HFFc6 (cell line): ENCODE measurements around the gene NPIPB2. TPM values are rescaled to one million over a fixed set of nuclear protein-coding genes. Genes with fewer than 3 reads are reported as not detected.
A peak's percentile ranks its signal among the peaks of the same experiment; 100 is the strongest.
"Not testable (repeated sequence)": the region's sequence is repeated elsewhere in the genome, so short reads cannot be mapped to it uniquely, and the experiment has no call there.

Experiments used
- DNase-seq: peaks from one replicate; pipeline ENCODE4 v3.0.0-alpha.2; 2018
- H3K27ac Mint-ChIP-seq: 2 replicates; pipeline ENCODE4 v1.8.0; 2020; ENCODE audit warnings: mild to moderate bottlenecking, mixed read lengths
- H3K27me3 Mint-ChIP-seq: 2 replicates; pipeline ENCODE4 v1.8.0; 2021; ENCODE audit warnings: mild to moderate bottlenecking, moderate library complexity, mixed read lengths; ENCODE audit not compliant: insufficient read depth
- H3K36me3 Mint-ChIP-seq: 2 replicates; pipeline ENCODE4 v1.8.0; 2021; ENCODE audit warnings: low read depth, mixed read lengths
- H3K4me1 Mint-ChIP-seq: 2 replicates; pipeline ENCODE4 v1.8.0; 2020; ENCODE audit warnings: low read depth, mixed read lengths
- H3K4me3 Mint-ChIP-seq: 2 replicates; pipeline ENCODE4 v1.8.0; 2020; ENCODE audit warnings: mild to moderate bottlenecking, moderate library complexity, mixed read lengths
- H3K9me3 Mint-ChIP-seq: 2 replicates; pipeline ENCODE4 v1.8.0; 2020; ENCODE audit warnings: mild to moderate bottlenecking, mixed read lengths
- total RNA-seq, 6 experiments: library from RNA; stranded (reverse); fragmentation: NEBNext Ultra II Directional; extraction: Animal tissue kit (Norgen Biotek cat#: 25700); gene quantifications; 2 replicates in 1 of 6; 3 replicates in 5 of 6; pipeline ENCODE4 v1.2.3, GENCODE V29; 2021
- TF ChIP-seq, protein P1 (sequence below): fragments of 200-600 bp; sonication (generic); IDR thresholded peaks from 2 replicates; pipeline ENCODE4 v1.5.0; 2021; ENCODE audit warnings: antibody characterized with exemption, mild to moderate bottlenecking

The NPIPB2 gene
- total RNA-seq, 6 experiments from 2014 or later: 4.4 to 6.8 (median 4.9) TPM

DNA sequence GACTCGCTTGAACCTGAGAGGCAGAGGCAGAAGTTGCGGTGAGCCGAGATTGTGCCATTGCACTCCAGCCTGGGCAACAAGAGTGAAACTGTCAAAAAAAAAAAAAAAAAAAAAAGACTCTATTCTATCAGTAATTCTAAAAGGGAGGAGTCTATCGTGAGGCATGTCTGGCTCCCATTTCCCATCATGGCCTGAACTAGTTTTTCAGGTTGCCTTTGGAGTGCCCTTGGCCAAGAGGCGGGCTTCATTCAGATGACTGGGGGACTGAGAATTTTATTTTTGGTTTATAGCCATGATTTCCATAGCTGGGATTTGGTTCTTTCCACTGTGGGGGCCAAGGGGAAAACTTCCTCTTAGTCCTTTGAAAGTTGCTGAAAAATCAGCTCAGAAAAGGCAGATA lies 31.2 kb upstream of the NPIPB2 start:
- Mint-ChIP-seq H3K36me3 (peaks cover 14% of the 10 kb centered on the region), H3K4me3 (no peak overlapping the region), H3K27ac (no peak overlapping the region), H3K9me3 (peaks cover 4% of the 10 kb centered on the region; the same call in 1 of the 2 replicates), H3K4me1 (peaks cover 22% of the 10 kb centered on the region), H3K27me3 (no peaks in the 10 kb centered on the region; the same call in 1 of the 2 replicates)
- no peak for DNase-seq
- TF ChIP-seq, protein P1, sequence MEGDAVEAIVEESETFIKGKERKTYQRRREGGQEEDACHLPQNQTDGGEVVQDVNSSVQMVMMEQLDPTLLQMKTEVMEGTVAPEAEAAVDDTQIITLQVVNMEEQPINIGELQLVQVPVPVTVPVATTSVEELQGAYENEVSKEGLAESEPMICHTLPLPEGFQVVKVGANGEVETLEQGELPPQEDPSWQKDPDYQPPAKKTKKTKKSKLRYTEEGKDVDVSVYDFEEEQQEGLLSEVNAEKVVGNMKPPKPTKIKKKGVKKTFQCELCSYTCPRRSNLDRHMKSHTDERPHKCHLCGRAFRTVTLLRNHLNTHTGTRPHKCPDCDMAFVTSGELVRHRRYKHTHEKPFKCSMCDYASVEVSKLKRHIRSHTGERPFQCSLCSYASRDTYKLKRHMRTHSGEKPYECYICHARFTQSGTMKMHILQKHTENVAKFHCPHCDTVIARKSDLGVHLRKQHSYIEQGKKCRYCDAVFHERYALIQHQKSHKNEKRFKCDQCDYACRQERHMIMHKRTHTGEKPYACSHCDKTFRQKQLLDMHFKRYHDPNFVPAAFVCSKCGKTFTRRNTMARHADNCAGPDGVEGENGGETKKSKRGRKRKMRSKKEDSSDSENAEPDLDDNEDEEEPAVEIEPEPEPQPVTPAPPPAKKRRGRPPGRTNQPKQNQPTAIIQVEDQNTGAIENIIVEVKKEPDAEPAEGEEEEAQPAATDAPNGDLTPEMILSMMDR: no peak

- no peak for DNase-seq
- H3K4me3 Mint-ChIP-seq: no peak overlapping the region
- H3K27me3 Mint-ChIP-seq: no peaks in the 10 kb centered on the region; the same call in 1 of the 2 replicates
- TF ChIP-seq, protein P1: peak; percentile 38; the same call in 1 of the 2 replicates
- H3K27ac Mint-ChIP-seq: no peak overlapping the region
- H3K36me3 Mint-ChIP-seq: peaks cover 14% of the 10 kb centered on the region
- peaks cover 4% of the 10 kb centered on the region; the same call in 1 of the 2 replicates for H3K9me3 Mint-ChIP-seq
- H3K4me1 Mint-ChIP-seq: peaks cover 14% of the 10 kb centered on the region
Observed at GRCh38 chr16:11972128-11972527, 30.3 kb upstream of the NPIPB2 start.

- H3K9me3 Mint-ChIP-seq, H3K27ac Mint-ChIP-seq, H3K4me1 Mint-ChIP-seq, H3K27me3 Mint-ChIP-seq, H3K4me3 Mint-ChIP-seq, H3K36me3 Mint-ChIP-seq, DNase-seq: not testable (repeated sequence)
Observed at GRCh38 chr16:11970292-11970691, 28.4 kb upstream of the NPIPB2 start.

- Mint-ChIP-seq H3K4me3 (no peak overlapping the region), H3K27me3 (no peaks in the 10 kb centered on the region), H3K36me3 (no peaks in the 10 kb centered on the region), H3K4me1 (peaks cover 9% of the 10 kb centered on the region), H3K27ac (no peak overlapping the region), H3K9me3 (no peaks in the 10 kb centered on the region)
- DNase-seq: no peak
- TF ChIP-seq, protein P1: no peak
Observed at GRCh38 chr16:11968577-11968976, 26.7 kb upstream of the NPIPB2 start.

- peaks cover 9% of the 10 kb centered on the region for H3K4me1 Mint-ChIP-seq
- H3K27ac Mint-ChIP-seq: no peak overlapping the region
- H3K27me3 Mint-ChIP-seq: no peaks in the 10 kb centered on the region
- no peak overlapping the region for H3K4me3 Mint-ChIP-seq
- TF ChIP-seq, protein P1: no peak
- no peaks in the 10 kb centered on the region for H3K36me3 Mint-ChIP-seq
- H3K9me3 Mint-ChIP-seq: no peaks in the 10 kb centered on the region
- no peak for DNase-seq
Observed at GRCh38 chr16:11967195-11967911, 25.5 kb upstream of the NPIPB2 start.

DNA sequence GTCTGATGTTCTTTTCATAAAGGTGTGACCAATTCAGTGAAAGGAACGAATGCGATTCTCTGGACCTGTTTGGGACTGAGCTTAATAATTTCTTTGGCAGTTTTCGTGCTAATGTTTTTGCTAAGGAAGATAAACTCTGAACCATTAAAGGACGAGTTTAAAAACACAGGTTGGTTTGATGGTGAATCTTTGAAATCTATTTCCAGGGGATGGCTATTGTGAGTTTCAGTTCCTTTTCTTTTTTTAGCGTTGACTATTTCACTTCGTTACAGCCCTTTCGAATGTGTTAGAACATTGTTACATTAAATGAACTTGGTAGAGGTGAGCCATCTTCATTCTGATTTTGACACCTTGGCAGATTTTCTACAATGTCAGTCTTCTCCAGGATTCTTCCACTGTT lies 24.3 kb upstream of the NPIPB2 start:
- TF ChIP-seq, protein P1: no peak
- H3K9me3 Mint-ChIP-seq: no peaks in the 10 kb centered on the region
- H3K27me3 Mint-ChIP-seq: no peaks in the 10 kb centered on the region
- H3K4me3 Mint-ChIP-seq: no peak overlapping the region
- peaks cover 9% of the 10 kb centered on the region for H3K4me1 Mint-ChIP-seq
- H3K27ac Mint-ChIP-seq: no peak overlapping the region
- DNase-seq: no peak
- H3K36me3 Mint-ChIP-seq: no peaks in the 10 kb centered on the region
